ENCODE measurements around the gene SNX32. TPM values are rescaled to one million over a fixed set of nuclear protein-coding genes. Genes with fewer than 3 reads are reported as not detected.

SNX32 gene
- total and polyA plus RNA-seq, 5 experiments from 2014 or later, result 0.39 to 2.2 (median 1.5) TPM

DNA sequence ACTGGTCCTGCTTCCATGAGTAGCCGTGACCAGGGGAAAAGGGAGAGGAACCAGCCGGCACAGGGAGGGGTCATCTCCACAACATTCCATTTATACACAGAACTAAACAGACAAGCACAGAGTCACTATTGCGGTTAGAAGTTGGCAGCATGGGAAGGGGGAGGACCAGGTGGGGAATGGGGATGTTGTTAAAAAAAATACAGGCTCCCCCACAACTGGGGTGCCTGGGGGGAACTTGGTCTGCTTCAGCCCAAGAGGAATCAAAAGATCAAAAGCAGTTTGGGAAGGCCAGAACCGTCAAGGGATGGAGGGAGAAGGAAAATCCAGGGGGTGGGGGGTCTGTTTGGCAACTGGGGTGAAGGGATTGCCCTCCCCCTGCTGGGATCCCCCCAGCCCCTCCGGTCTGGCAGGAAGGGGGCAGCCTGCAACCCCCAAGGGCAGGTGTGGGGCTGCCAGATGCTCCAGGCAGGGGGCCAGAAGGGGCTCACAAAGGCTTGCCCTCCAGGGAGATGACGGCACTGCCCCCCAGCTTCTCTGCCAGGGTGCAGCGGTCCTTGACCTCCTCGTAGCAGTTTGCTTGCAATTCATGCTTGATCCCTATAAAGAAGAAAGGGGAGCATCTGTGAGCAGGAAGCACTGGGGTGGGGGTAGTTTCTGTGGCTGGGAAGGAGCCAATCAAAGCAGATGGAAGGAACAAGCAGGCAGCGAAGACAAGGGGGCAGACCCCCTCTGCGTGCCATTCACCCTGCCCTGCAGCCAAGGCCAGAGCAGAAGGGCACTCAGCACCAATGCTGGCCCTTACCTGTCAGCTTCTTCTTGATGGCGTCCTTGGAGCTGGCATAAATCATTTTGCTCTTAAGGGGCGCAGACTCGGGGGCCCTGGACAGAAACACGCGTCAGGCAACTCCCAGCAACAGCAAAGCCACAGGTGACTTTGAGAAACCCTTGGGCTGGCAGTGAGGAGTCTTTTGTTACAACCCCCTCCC, 21.4 kb downstream of the SNX32 start:
- Mint-ChIP-seq H3K4me1 (peaks cover 23 to 56% (median 50%) of the 10 kb centered on the region in 4 donors), H3K4me3 (peak overlapping the region; percentile 51 to 96 (median 92)), H3K27me3 (no peaks in the 10 kb centered on the region), H3K27ac (peak overlapping the region in 7 of 10 donors; percentile 47 to 92 (median 75)), H3K36me3 (peaks cover 4 to 43% (median 28%) of the 10 kb centered on the region in 3 donors), H3K9me3 (no peaks in the 10 kb centered on the region)
- DNase-seq (no peak), ATAC-seq (no peak)
- POLR2A ChIA-PET, result interaction anchor here (1.0 to 12.6 kb wide), 2 partner anchors 31 to 143 kb away, joined by 3 to 405 read pairs; partner anchors contain the start of genes CCDC85B, CTSW, FIBP and KAT5

DNA sequence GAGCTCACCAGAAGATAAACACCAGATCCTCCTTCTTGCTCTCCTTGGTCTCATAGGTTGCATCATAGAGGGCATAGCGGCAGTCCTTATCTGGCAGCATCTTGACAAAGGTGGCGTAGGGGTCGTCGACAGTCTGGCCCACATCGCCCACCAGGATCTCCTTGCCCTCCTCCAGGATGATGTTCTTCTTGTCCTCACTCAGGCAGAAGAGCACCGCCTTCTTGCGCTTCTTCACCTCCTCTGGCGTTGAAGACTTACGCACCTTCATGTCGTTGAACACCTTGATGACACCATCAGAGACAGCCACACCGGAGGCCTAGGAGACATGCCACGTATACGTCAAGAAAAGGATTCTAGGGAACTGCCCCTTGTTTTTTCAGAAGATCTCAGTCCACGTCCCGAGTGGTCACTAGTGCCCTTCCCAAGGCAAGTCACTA, 22.2 kb downstream of the SNX32 start:
- peak overlapping the region; percentile 87 to 96 (median 94) for H3K4me3 Mint-ChIP-seq
- H3K27me3 Mint-ChIP-seq, result no peaks in the 10 kb centered on the region
- H3K9me3 Mint-ChIP-seq, result no peaks in the 10 kb centered on the region
- ATAC-seq, result no peak
- DNase-seq, result no peak
- POLR2A ChIA-PET, result interaction anchor here (1.0 to 12.6 kb wide), 5 partner anchors 8 to 241 kb away, joined by 3 to 405 read pairs (median 5); partner anchors contain the start of genes CCDC85B, CTSW, FIBP and KAT5
- H3K27ac Mint-ChIP-seq, result peak overlapping the region in 9 of 10 donors; percentile 79 to 96 (median 92)
- H3K36me3 Mint-ChIP-seq, result peaks cover 4 to 45% (median 28%) of the 10 kb centered on the region in 3 donors
- peaks cover 28 to 58% (median 53%) of the 10 kb centered on the region in 4 donors for H3K4me1 Mint-ChIP-seq

- peak; percentile 76 to 90 (median 83) for DNase-seq
- no peaks in the 10 kb centered on the region for H3K9me3 Mint-ChIP-seq
- H3K27me3 Mint-ChIP-seq, result no peaks in the 10 kb centered on the region
- H3K4me3 Mint-ChIP-seq, result peak overlapping the region; percentile 87 to 96 (median 94)
- H3K27ac Mint-ChIP-seq, result peak overlapping the region; percentile 79 to 96 (median 92)
- peaks cover 28 to 66% (median 55%) of the 10 kb centered on the region in 4 donors for H3K4me1 Mint-ChIP-seq
- H3K36me3 Mint-ChIP-seq, result peaks cover 4 to 44% (median 22%) of the 10 kb centered on the region in 3 donors
- peak; percentile 5 to 11 for ATAC-seq
- POLR2A ChIA-PET, result interaction anchor here (0.9 to 12.6 kb wide), 10 partner anchors 9 to 242 kb away, joined by 3 to 405 read pairs (median 6); partner anchors contain the start of genes BANF1, CCDC85B, CTSW and EFEMP2
Measured at GRCh38 chr11:65856689-65857499, 23.1 kb downstream of the SNX32 start.

DNA sequence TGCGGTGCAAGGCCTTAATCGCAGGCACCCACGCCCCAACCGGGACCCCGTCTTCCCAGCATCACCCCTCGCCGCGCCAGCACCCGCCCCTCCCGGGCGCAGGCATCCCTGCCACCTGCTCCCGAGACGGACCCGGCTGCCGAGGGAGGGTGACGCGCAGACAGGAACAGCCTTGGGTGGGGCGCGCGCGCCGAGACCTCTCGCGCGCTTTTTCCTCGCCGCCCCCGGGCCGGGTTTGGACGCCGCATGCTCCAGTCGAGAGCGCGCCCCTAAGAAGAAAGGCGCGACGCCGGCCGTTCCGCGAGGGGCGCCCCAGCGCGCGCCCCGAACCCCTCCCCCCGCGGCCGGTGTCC, 23.7 kb downstream of the SNX32 start:
- no peaks in the 10 kb centered on the region for H3K9me3 Mint-ChIP-seq
- H3K36me3 Mint-ChIP-seq, result peaks cover 4 to 42% (median 17%) of the 10 kb centered on the region in 3 donors
- peak; percentile 46 to 82 (median 72) for DNase-seq
- peaks cover 28 to 63% (median 55%) of the 10 kb centered on the region in 4 donors for H3K4me1 Mint-ChIP-seq
- no peaks in the 10 kb centered on the region for H3K27me3 Mint-ChIP-seq
- H3K27ac Mint-ChIP-seq, result peak overlapping the region in 4 of 10 donors; percentile 43 to 95 (median 94)
- POLR2A ChIA-PET, result interaction anchor here (0.6 to 12.6 kb wide), 20 partner anchors 9 to 1627 kb away, joined by 3 to 405 read pairs (median 5); partner anchors contain the start of genes BANF1, C11orf68, CCDC85B and CTSW
- ATAC-seq, result no peak
- peak overlapping the region; percentile 61 to 96 (median 92) for H3K4me3 Mint-ChIP-seq

DNA sequence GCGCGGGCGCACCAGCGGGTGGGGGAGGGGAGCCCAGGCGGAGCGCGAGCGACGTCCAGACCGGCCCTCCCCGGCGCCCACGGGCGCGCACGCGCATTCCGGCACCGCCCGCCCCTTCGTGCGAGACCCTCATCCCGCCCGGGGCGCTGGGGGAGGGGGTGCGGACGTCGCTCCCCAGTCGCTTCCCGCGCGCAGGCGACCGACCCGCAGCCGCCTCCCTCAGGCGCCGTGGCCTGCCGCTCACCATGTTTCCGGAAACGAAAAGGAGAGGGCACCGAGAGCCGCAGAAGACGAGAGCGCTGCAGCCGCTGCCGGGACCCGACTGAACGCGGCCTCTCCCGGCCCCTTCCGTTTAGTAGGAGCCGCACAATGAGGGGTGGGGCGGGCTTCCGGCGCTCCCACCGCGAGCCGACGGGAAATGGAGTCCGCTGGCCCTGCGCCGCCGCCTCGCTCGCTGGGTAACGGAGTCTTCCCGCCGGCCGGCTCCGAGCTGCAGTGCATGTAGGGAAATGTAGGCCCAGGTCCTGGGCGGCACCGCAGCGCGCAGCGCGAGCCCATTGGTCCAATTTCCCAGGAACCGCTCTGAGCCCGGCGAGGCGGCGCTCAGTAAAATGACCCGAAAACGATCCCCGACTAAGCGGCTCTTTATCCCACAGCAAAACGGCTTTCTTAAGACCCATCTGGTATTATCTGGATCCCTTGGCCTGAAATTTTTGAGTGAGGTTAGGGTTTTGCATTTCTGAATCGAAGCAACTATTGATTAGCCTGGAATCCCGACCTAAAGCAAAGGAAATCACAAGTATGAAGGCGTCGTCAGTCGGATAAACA, 24.3 kb downstream of the SNX32 start, which contains the start of gene CFL1:
CFL1 (minus strand) TSS at position 328 of the 828 bp plus-strand sequence; CDS start at position 247, 81 bp downstream.
- POLR2A ChIA-PET, result interaction anchor here (0.5 to 12.6 kb wide), 29 partner anchors 13 to 1628 kb away, joined by 3 to 405 read pairs (median 6); partner anchors contain the start of genes BANF1, C11orf68, CCDC85B and CTSW
- Mint-ChIP-seq H3K36me3 (peaks cover 4 to 48% (median 17%) of the 10 kb centered on the region in 3 donors), H3K4me3 (peak within 1 kb of the TSS; percentile 91 to 99 (median 96)), H3K4me1 (peaks cover 31 to 66% (median 59%) of the 10 kb centered on the region in 4 donors), H3K27me3 (no peaks in the 10 kb centered on the region), H3K9me3 (no peaks in the 10 kb centered on the region), H3K27ac (peak within 1 kb of the TSS; percentile 79 to 99 (median 96))
- DNase-seq (peak; percentile 90 to 98 (median 96)), ATAC-seq (peak; percentile 62 to 69)

GRCh38 chr11:65858681-65859087, 24.9 kb downstream of the SNX32 start:
- ATAC-seq, result no peak

GRCh38 chr11:65859095-65859811, 25.5 kb downstream of the SNX32 start:
- H3K4me3 Mint-ChIP-seq, result peak overlapping the region; percentile 91 to 99 (median 96)
- DNase-seq (peak; percentile 89 to 100 (median 95)), ATAC-seq (peak; percentile 64 to 65)
- peaks cover 33 to 56% (median 52%) of the 10 kb centered on the region in 4 donors for H3K4me1 Mint-ChIP-seq
- peaks cover 4 to 48% (median 11%) of the 10 kb centered on the region in 3 donors for H3K36me3 Mint-ChIP-seq
- no peaks in the 10 kb centered on the region for H3K9me3 Mint-ChIP-seq
- POLR2A ChIA-PET, result interaction anchor here (0.6 to 12.6 kb wide), 46 partner anchors 7 to 1542 kb away, joined by 3 to 405 read pairs (median 6); partner anchors contain the start of genes BANF1, C11orf68, CCDC85B and CTSW
- no peaks in the 10 kb centered on the region for H3K27me3 Mint-ChIP-seq
- H3K27ac Mint-ChIP-seq, result peak overlapping the region; percentile 93 to 99 (median 96)

More at GRCh38 chr11:65858681-65859087, 24.9 kb downstream of the SNX32 start:
- Mint-ChIP-seq H3K4me3 (peak overlapping the region; percentile 91 to 99 (median 96)), H3K4me1 (peaks cover 31 to 62% (median 57%) of the 10 kb centered on the region in 4 donors), H3K9me3 (no peaks in the 10 kb centered on the region), H3K27ac (peak overlapping the region; percentile 67 to 99 (median 96)), H3K36me3 (peaks cover 4 to 48% (median 14%) of the 10 kb centered on the region in 3 donors), H3K27me3 (no peaks in the 10 kb centered on the region)
- POLR2A ChIA-PET, result interaction anchor here (0.5 to 12.6 kb wide), 40 partner anchors 9 to 1541 kb away, joined by 3 to 405 read pairs (median 5); partner anchors contain the start of genes BANF1, C11orf68, CCDC85B and CTSW
- DNase-seq, result no peak

DNA sequence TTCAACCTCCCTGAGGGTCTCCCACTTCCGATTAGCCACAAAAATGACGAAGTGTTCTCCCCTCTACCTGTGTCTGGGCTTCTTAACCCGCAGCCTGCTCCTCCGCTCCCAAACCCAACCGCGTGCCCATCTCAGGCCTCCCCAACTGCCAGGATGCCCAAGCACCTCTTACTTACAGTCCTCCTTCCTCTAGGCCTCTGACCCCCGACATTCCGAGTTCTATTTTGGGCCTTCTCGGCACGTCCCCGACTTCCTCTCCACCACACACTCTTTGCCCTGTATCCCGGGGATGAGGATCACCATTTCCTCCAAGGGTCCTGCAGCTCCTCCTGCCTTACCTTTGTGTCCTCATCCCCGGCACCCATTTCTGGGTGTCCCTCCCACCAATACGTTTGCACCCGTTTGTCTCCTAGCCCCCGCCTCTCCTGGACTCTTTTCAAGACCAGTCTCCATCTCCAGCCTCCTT, 26.1 kb downstream of the SNX32 start:
- Mint-ChIP-seq H3K36me3 (peaks cover 0 to 47% (median 8%) of the 10 kb centered on the region in 3 donors), H3K27ac (peak overlapping the region; percentile 93 to 99 (median 96)), H3K4me3 (peak overlapping the region; percentile 91 to 99 (median 96)), H3K27me3 (no peaks in the 10 kb centered on the region), H3K4me1 (peaks cover 28 to 50% (median 46%) of the 10 kb centered on the region in 4 donors), H3K9me3 (no peaks in the 10 kb centered on the region)
- ATAC-seq, result peak; percentile 0 to 3
- POLR2A ChIA-PET, result interaction anchor here (0.6 to 12.6 kb wide), 44 partner anchors 8 to 1542 kb away, joined by 3 to 405 read pairs (median 7); partner anchors contain the start of genes BANF1, C11orf68, CCDC85B and CTSW
- DNase-seq, result peak in 1 of 10 donors; percentile 18

GRCh38 chr11:65860278-65861164, 26.8 kb downstream of the SNX32 start, which contains the start of gene MUS81:
TSS of gene MUS81 (plus strand) at chr11:65860433. CDS start at chr11:65860754, 321 bp downstream.
- Mint-ChIP-seq H3K27me3 (no peaks in the 10 kb centered on the region), H3K27ac (peak within 1 kb of the TSS; percentile 93 to 99 (median 96)), H3K4me1 (peaks cover 30 to 45% (median 41%) of the 10 kb centered on the region in 4 donors), H3K4me3 (peak within 1 kb of the TSS; percentile 91 to 99 (median 96)), H3K36me3 (peaks cover 0 to 48% (median 8%) of the 10 kb centered on the region in 3 donors), H3K9me3 (no peaks in the 10 kb centered on the region)
- DNase-seq, result peak; percentile 90 to 98 (median 95)
- POLR2A ChIA-PET, result interaction anchor here (0.6 to 12.6 kb wide), 43 partner anchors 11 to 1543 kb away, joined by 3 to 405 read pairs (median 7); partner anchors contain the start of genes BANF1, C11orf68, CCDC85B and CTSW
- ATAC-seq, result peak; percentile 41 to 50
